NCI-H345 (cell line): ENCODE measurements around the gene MYO7B.
A peak's percentile ranks its signal among the peaks of the same experiment; 100 is the strongest.

Experiments used
- DNase-seq: peaks from one replicate; lab custom pipeline; 2025; lab: John Stamatoyannopoulos, UW

MYO7B gene

GRCh38 chr2:127637725-127638252 is 102.3 kb downstream of the MYO7B start:
- no peak for DNase-seq

GRCh38 chr2:127638361-127639110 is 103.1 kb downstream of the MYO7B start:
- DNase-seq, result no peak

- DNase-seq, result no peak
Measured at GRCh38 chr2:127639111-127639474, 103.6 kb downstream of the MYO7B start.

GRCh38 chr2:127640082-127641072 is 104.9 kb downstream of the MYO7B start:
- no peak for DNase-seq

GRCh38 chr2:127641133-127641532 is 105.7 kb downstream of the MYO7B start:
- no peak for DNase-seq

- DNase-seq, result no peak
Measured at GRCh38 chr2:127641846-127642507, 106.5 kb downstream of the MYO7B start.

- DNase-seq, result no peak
Measured at GRCh38 chr2:127642706-127643438, 107.4 kb downstream of the MYO7B start.

GRCh38 chr2:127643439-127644065 is 108.1 kb downstream of the MYO7B start:
- DNase-seq, result no peak

- DNase-seq, result no peak
Measured at GRCh38 chr2:127644066-127645025, 108.9 kb downstream of the MYO7B start.

GRCh38 chr2:127645026-127645394 is 109.5 kb downstream of the MYO7B start:
- DNase-seq, result no peak

GRCh38 chr2:127645395-127646291 is 110.2 kb downstream of the MYO7B start, which contains the start of gene GPR17:
Gene GPR17, plus strand, starts transcription at chr2:127646153. Its CDS starts 4,583 bp downstream, at chr2:127650736.
- DNase-seq, result no peak

- DNase-seq, result no peak
Measured at GRCh38 chr2:127646487-127647241, 111.2 kb downstream of the MYO7B start.

- no peak for DNase-seq
Measured at GRCh38 chr2:127647242-127648190, 112.0 kb downstream of the MYO7B start.

- DNase-seq, result no peak
Measured at GRCh38 chr2:127648321-127648720, 112.8 kb downstream of the MYO7B start.

GRCh38 chr2:127649100-127649611 is 113.7 kb downstream of the MYO7B start:
- DNase-seq, result peak; percentile 72

GRCh38 chr2:127649684-127650040 is 114.2 kb downstream of the MYO7B start:
- DNase-seq, result peak; percentile 86
